ENCODE measurements around the gene SNCAIP. TPM values are rescaled to one million over a fixed set of nuclear protein-coding genes. Genes with fewer than 3 reads are reported as not detected.

Gene SNCAIP
- polyA plus RNA-seq, 1 experiment, result 12.3 TPM

DNA sequence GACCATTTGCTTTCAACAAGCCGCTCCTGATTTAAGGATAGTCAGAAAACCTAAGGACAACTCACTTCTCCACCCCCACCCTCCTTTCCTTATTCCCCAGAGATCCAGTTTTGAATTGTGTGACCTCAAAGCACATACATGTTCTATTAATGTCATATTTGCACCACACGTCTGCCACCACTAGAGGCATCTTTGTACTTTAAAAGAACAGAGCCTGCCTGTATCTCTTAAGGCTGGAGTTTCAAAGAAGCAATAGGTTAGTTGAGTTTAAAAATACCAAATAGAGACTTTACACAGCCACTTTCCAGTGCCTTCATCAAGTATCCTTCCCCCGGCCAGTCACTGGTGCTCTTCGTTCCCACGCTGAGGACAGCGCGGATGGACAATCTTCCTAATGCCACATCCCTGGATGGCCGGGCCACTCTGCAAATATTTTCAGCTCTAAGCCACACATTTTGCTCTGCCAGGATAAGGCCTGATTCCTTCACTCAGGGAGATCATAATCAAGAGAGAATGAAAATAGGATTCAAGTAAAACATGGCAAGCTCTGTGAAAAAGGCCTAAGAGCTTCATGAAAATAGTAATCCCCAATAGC is 146.3 kb downstream of the SNCAIP start:
- ChIA-PET POLR2A (no interaction called here), CTCF (interaction anchor here (0.6 to 1.1 kb wide), 3 partner anchors 13 to 263 kb away, joined by 3 to 8 read pairs (median 4); no protein-coding TSS in a partner anchor)
- DNase-seq (ENCODE audit: low read depth, low spot score), result no peak
- Histone ChIP-seq H3K27me3 (ENCODE audit: control insufficient read depth, insufficient read depth, low read length) (no peaks in the 10 kb centered on the region), H3K4me3 (ENCODE audit: low read depth, low read length) (no peak overlapping the region), H3K27ac (ENCODE audit: low read depth, low read length) (no peak overlapping the region), H3K9me3 (ENCODE audit: control insufficient read depth, insufficient read depth, low read length) (no peaks in the 10 kb centered on the region)
- peak; percentile 55 for TF ChIP-seq CTCF (IDR thresholded peaks at IDR 0.05; ENCODE audit: low read depth, low read length)

- DNase-seq (ENCODE audit: low read depth, low spot score), result no peak
- no peak for TF ChIP-seq CTCF (IDR thresholded peaks at IDR 0.05; ENCODE audit: low read depth, low read length)
- H3K27me3 ChIP-seq (ENCODE audit: control insufficient read depth, insufficient read depth, low read length), result no peaks in the 10 kb centered on the region
- H3K9me3 ChIP-seq (ENCODE audit: control insufficient read depth, insufficient read depth, low read length), result no peaks in the 10 kb centered on the region
- POLR2A ChIA-PET, result no interaction called here
- CTCF ChIA-PET, result interaction anchor here (0.9 to 3.8 kb wide), 3 partner anchors 38 to 267 kb away, joined by 3 to 22 read pairs (median 3); no protein-coding TSS in a partner anchor
- no peak overlapping the region for H3K4me3 ChIP-seq (ENCODE audit: low read depth, low read length)
- no peak overlapping the region for H3K27ac ChIP-seq (ENCODE audit: low read depth, low read length)
Measured at GRCh38 chr5:122462486-122462885, 150.4 kb downstream of the SNCAIP start.

DNA sequence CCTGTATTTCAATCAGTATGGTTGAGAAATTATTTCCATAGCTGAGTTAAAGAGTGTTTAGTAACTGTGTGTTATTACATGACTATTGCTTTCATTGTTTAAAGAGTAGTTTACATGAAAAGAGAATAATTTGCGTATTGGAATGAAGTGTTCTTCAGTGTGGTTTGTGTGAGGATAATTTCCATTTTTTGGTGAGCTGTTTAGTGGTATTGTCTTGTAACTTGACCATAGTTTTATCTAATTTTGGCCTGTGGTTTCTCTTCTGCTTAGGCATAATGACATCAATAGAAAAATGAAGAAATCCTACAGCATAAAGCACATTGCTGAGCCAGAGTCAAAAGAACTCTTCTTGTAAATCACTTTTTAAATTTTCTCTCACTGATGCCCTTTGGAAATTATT is 151.2 kb downstream of the SNCAIP start:
- no peak overlapping the region for H3K27ac ChIP-seq (ENCODE audit: low read depth, low read length)
- no peaks in the 10 kb centered on the region for H3K9me3 ChIP-seq (ENCODE audit: control insufficient read depth, insufficient read depth, low read length)
- no peak for TF ChIP-seq CTCF (IDR thresholded peaks at IDR 0.05; ENCODE audit: low read depth, low read length)
- ChIA-PET POLR2A (no interaction called here), CTCF (interaction anchor here (0.9 to 3.8 kb wide), 3 partner anchors 37 to 268 kb away, joined by 3 to 22 read pairs (median 3); no protein-coding TSS in a partner anchor)
- H3K4me3 ChIP-seq (ENCODE audit: low read depth, low read length), result no peak overlapping the region
- H3K27me3 ChIP-seq (ENCODE audit: control insufficient read depth, insufficient read depth, low read length), result no peaks in the 10 kb centered on the region
- peak; percentile 23 for DNase-seq (ENCODE audit: low read depth, low spot score)

DNA sequence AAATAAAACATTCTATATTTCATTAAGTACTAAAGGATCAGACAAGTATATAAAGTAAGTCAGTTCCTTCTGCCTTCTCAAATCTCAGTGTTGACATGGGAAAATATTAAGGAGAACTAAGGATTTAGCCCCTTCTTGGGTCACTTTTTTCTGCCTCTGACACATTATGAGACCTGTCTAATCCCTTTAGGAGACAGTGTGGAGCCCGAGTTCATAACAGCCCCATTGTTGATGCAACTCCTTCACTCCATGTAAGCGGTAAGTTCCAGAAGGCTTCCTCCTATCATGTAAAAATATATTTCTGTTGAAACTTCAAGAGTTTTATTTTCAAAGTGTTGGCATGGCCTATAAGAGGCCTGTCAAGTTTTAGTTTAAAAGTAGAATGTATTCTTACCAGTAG is 152.2 kb downstream of the SNCAIP start:
- CTCF ChIA-PET, result interaction anchor here (3.8 kb wide), 1 partner anchor 269 kb away, joined by 22 read pairs; no protein-coding TSS in a partner anchor
- H3K27ac ChIP-seq (ENCODE audit: low read depth, low read length), result no peak overlapping the region
- no peaks in the 10 kb centered on the region for H3K27me3 ChIP-seq (ENCODE audit: control insufficient read depth, insufficient read depth, low read length)
- no peak overlapping the region for H3K4me3 ChIP-seq (ENCODE audit: low read depth, low read length)
- no peak for TF ChIP-seq CTCF (IDR thresholded peaks at IDR 0.05; ENCODE audit: low read depth, low read length)
- DNase-seq (ENCODE audit: low read depth, low spot score), result no peak
- no peaks in the 10 kb centered on the region for H3K9me3 ChIP-seq (ENCODE audit: control insufficient read depth, insufficient read depth, low read length)
- POLR2A ChIA-PET, result no interaction called here

GRCh38 chr5:122465031-122465577 is 153.1 kb downstream of the SNCAIP start:
- POLR2A ChIA-PET, result no interaction called here
- H3K27ac ChIP-seq (ENCODE audit: low read depth, low read length), result no peak overlapping the region
- H3K27me3 ChIP-seq (ENCODE audit: control insufficient read depth, insufficient read depth, low read length), result no peaks in the 10 kb centered on the region
- CTCF ChIA-PET, result no interaction called here
- H3K4me3 ChIP-seq (ENCODE audit: low read depth, low read length), result no peak overlapping the region
- no peaks in the 10 kb centered on the region for H3K9me3 ChIP-seq (ENCODE audit: control insufficient read depth, insufficient read depth, low read length)
- no peak for DNase-seq (ENCODE audit: low read depth, low spot score)
- TF ChIP-seq CTCF (IDR thresholded peaks at IDR 0.05; ENCODE audit: low read depth, low read length), result no peak
